ENCODE measurements around the gene SNAI3. TPM values are rescaled to one million over a fixed set of nuclear protein-coding genes. Genes with fewer than 3 reads are reported as not detected.
A peak's percentile ranks its signal among the peaks of the same experiment; 100 is the strongest.

The SNAI3 gene
- total RNA-seq, 4 donors from 2014 or later = 1.2 to 2.2 (median 1.6) TPM

- no peaks in the 10 kb centered on the region for H3K9me3 ChIP-seq
- no peak for DNase-seq
- intact Hi-C loops (cut with DNase I; ENCODE audit: low total_unique reads) = no loop called here
- in situ Hi-C loops (cut with MboI; ENCODE audit: low sequenced_read_pairs in 4 of 4) = no loop called here
- ATAC-seq = no peak
- H3K27me3 ChIP-seq = no peaks in the 10 kb centered on the region
- H3K4me1 ChIP-seq = peaks cover 14 to 15% of the 10 kb centered on the region in 2 donors
- no peak overlapping the region for H3K4me3 ChIP-seq
- H3K27ac ChIP-seq = no peak overlapping the region
- H3K36me3 ChIP-seq = peaks cover 0 to 32% of the 10 kb centered on the region in 2 donors
- no peak for TF ChIP-seq CTCF (IDR thresholded peaks at IDR 0.05 in 4 of 5, conservative IDR thresholded peaks at IDR 0.05 in 1 of 5)
- no peak for TF ChIP-seq POLR2A (IDR thresholded peaks at IDR 0.05)
These were observed 12.9 kb upstream of the SNAI3 start for GRCh38 chr16:88699180-88699579.

GRCh38 chr16:88698646-88699045, 12.3 kb upstream of the SNAI3 start:
- Histone ChIP-seq H3K36me3 (peaks cover 0 to 32% of the 10 kb centered on the region in 2 donors), H3K4me1 (peaks cover 13 to 14% of the 10 kb centered on the region in 2 donors), H3K27ac (no peak overlapping the region), H3K9me3 (no peaks in the 10 kb centered on the region), H3K4me3 (no peak overlapping the region), H3K27me3 (no peaks in the 10 kb centered on the region)
- in situ Hi-C loops (cut with MboI; ENCODE audit: low sequenced_read_pairs in 4 of 4) (no loop called here), intact Hi-C loops (cut with DNase I; ENCODE audit: low total_unique reads) (no loop called here)
- no peak for ATAC-seq
- DNase-seq = no peak
- TF ChIP-seq CTCF (IDR thresholded peaks at IDR 0.05 in 4 of 5, conservative IDR thresholded peaks at IDR 0.05 in 1 of 5) = no peak

GRCh38 chr16:88697831-88698615, 11.7 kb upstream of the SNAI3 start:
- Histone ChIP-seq H3K36me3 (peaks cover 0 to 32% of the 10 kb centered on the region in 2 donors), H3K27ac (no peak overlapping the region), H3K4me3 (no peak overlapping the region), H3K27me3 (no peaks in the 10 kb centered on the region), H3K9me3 (no peaks in the 10 kb centered on the region), H3K4me1 (peaks cover 12 to 14% of the 10 kb centered on the region in 2 donors)
- TF ChIP-seq POLR2A (IDR thresholded peaks at IDR 0.05) (no peak), CTCF (IDR thresholded peaks at IDR 0.05 in 4 of 5, conservative IDR thresholded peaks at IDR 0.05 in 1 of 5) (peak in 4 of 5 experiments; percentile 20 to 50 (median 33))
- ATAC-seq = no peak
- DNase-seq = no peak
- intact Hi-C loops (cut with DNase I; ENCODE audit: low total_unique reads) = no loop called here
- in situ Hi-C loops (cut with MboI; ENCODE audit: low sequenced_read_pairs in 4 of 4) = no loop called here

- H3K4me1 ChIP-seq = peaks cover 12 to 14% of the 10 kb centered on the region in 2 donors
- in situ Hi-C loops (cut with MboI; ENCODE audit: low sequenced_read_pairs in 4 of 4) = no loop called here
- DNase-seq (no peak), ATAC-seq (no peak)
- peaks cover 0 to 32% of the 10 kb centered on the region in 2 donors for H3K36me3 ChIP-seq
- TF ChIP-seq POLR2A (IDR thresholded peaks at IDR 0.05) (no peak), CTCF (IDR thresholded peaks at IDR 0.05 in 4 of 5, conservative IDR thresholded peaks at IDR 0.05 in 1 of 5) (no peak)
- no peaks in the 10 kb centered on the region for H3K27me3 ChIP-seq
- intact Hi-C loops (cut with DNase I; ENCODE audit: low total_unique reads) = no loop called here
- H3K9me3 ChIP-seq = no peaks in the 10 kb centered on the region
- no peak overlapping the region for H3K4me3 ChIP-seq
- H3K27ac ChIP-seq = no peak overlapping the region
These were observed 11.0 kb upstream of the SNAI3 start for GRCh38 chr16:88697116-88697830.

All from gastrocnemius medialis (tissue), 4 donors.